ENCODE results near the gene HECTD4. TPM values are rescaled to one million over a fixed set of nuclear protein-coding genes. Genes with fewer than 3 reads are reported as not detected.

The HECTD4 gene
- total and polyA plus RNA-seq, 2 of the 4 experiments (the other 2 are of a cell fraction) = 12.9 to 13.0 TPM

- peaks cover 2% of the 10 kb centered on the region; the same call in 1 of the 2 replicates for H3K4me1 ChIP-seq (ENCODE audit: control insufficient read depth, insufficient read depth, low read length)
- no peak overlapping the region for H4K91ac ChIP-seq (ENCODE audit: insufficient read depth, low read depth, low read length)
- H3K4me3 ChIP-seq (ENCODE audit: insufficient read depth, low read depth, low read length) = no peak overlapping the region
- CTCF ChIA-PET = interaction anchor here (0.9 kb wide), 1 partner anchor 10 kb away, joined by 3 read pairs; no protein-coding TSS in a partner anchor
- no peak overlapping the region for H3K27ac ChIP-seq (ENCODE audit: insufficient read depth, low read length)
- no TSS peak for BruUV-seq (replicated peaks)
- no peak overlapping the region for H3K14ac ChIP-seq (replicated peaks; ENCODE audit: low read depth, low read length)
- H3K9me1 ChIP-seq (ENCODE audit: insufficient read depth, low read length) = peaks cover 8% of the 10 kb centered on the region; the same call in 1 of the 2 replicates
- TF ChIP-seq BHLHE40 (IDR thresholded peaks at IDR 0.05; ENCODE audit: low read depth, low read length) (no peak), RAD21 (IDR thresholded peaks at IDR 0.05; ENCODE audit: low read length) (no peak), CHD1 (IDR thresholded peaks at IDR 0.05; ENCODE audit: low read depth, low read length) (no peak), POLR2A (IDR thresholded peaks at IDR 0.05; ENCODE audit: low read depth, low read length) (no peak), RCOR1 (IDR thresholded peaks at IDR 0.05; ENCODE audit: insufficient replicate concordance, low read length) (no peak), FOS (IDR thresholded peaks at IDR 0.05; ENCODE audit: low read depth, low read length) (no peak)
- H3K23ac ChIP-seq (ENCODE audit: low read depth, low read length) = no peak overlapping the region
- no peak overlapping the region for H4K8ac ChIP-seq (ENCODE audit: low read depth in 2 of 2, low read length in 2 of 2)
- ATAC-seq (ENCODE audit: low read depth) (no peak), DNase-seq (no peak)
- no peak overlapping the region for H3K18ac ChIP-seq (ENCODE audit: low read depth, low read length)
- in situ Hi-C loops (cut with MboI; ENCODE audit: low sequenced_read_pairs) (no loop called here), dilution Hi-C loops (cut with HindIII; ENCODE audit: low sequenced_read_pairs, unreplicated experiment) (no loop called here), intact Hi-C loops (cut with micrococcal nuclease) (no loop called here)
- H4K5ac ChIP-seq (ENCODE audit: low read depth, low read length) = no peak overlapping the region
- no peak overlapping the region for H3K4me2 ChIP-seq (ENCODE audit: low read depth, low read length)
- no peak overlapping the region for H2BK5ac ChIP-seq (ENCODE audit: low read depth, low read length, poor library complexity, severe bottlenecking)
- POLR2A ChIA-PET (ENCODE audit: unreplicated experiment) = no interaction called here
- H3K27me3 ChIP-seq (ENCODE audit: control insufficient read depth, insufficient read depth, low read length) = no peaks in the 10 kb centered on the region
- peaks cover 25% of the 10 kb centered on the region for H3K36me3 ChIP-seq (ENCODE audit: control insufficient read depth, insufficient read depth, low read length)
- no peak overlapping the region for H3K4ac ChIP-seq (ENCODE audit: low read depth, low read length)
- no peak overlapping the region for H2AK9ac ChIP-seq (replicated peaks; ENCODE audit: low read depth, low read length, poor library complexity)
- H2AFZ ChIP-seq (replicated peaks; ENCODE audit: low read length, poor library complexity) = no peak overlapping the region
- no peaks in the 10 kb centered on the region for H4K20me1 ChIP-seq (ENCODE audit: insufficient read depth, low read length)
- H3K9me3 ChIP-seq (ENCODE audit: control insufficient read depth, insufficient read depth, low read length) = no peaks in the 10 kb centered on the region
- no CpG with 5 or more reads among the region's 1 CpG for WGBS, 2 experiments (ENCODE audit: extremely low coverage in 2 of 2, insufficient read length in 1 of 2)
- H2AK5ac ChIP-seq (ENCODE audit: low read depth, low read length) = no peak overlapping the region
- H2BK15ac ChIP-seq (ENCODE audit: low read depth, low read length) = no peak overlapping the region
- peaks cover 2 to 4% of the 10 kb centered on the region in 2 experiments; a peak in 2 of 4 replicates for H3K79me1 ChIP-seq (ENCODE audit: low read depth in 1 of 2, low read length in 2 of 2)
- no peak overlapping the region for H2BK20ac ChIP-seq (ENCODE audit: low read depth, low read length)
- no peak overlapping the region for H3K9ac ChIP-seq (ENCODE audit: low read depth, low read length)
- no peak overlapping the region for H3K56ac ChIP-seq (ENCODE audit: extremely low read depth, insufficient read depth, low read length)
- H2BK120ac ChIP-seq (ENCODE audit: low read depth, low read length) = no peak overlapping the region
Measured at GRCh38 chr12:112270673-112271072, 111.6 kb downstream of the HECTD4 start.

Measured in IMR-90 (cell line).